H1 (cell line): ENCODE data around the gene DSTN. TPM values are rescaled to one million over a fixed set of nuclear protein-coding genes. Genes with fewer than 3 reads are reported as not detected.

Source experiments
- CTCF ChIA-PET: fragments of 300-600 bp; sonication (Branson Sonifier 250); formaldehyde crosslinking; loops from one replicate; lab custom pipeline; 2021; ENCODE audit not compliant: partially characterized antibody; lab: Charles Lee
- POLR2A ChIA-PET: fragments of 300-600 bp; sonication (Branson Sonifier 250); formaldehyde crosslinking; loops from one replicate; lab custom pipeline; 2021; ENCODE audit warnings: inconsistent platforms; ENCODE audit not compliant: partially characterized antibody; lab: Charles Lee
- DNase-seq, 2 experiments: peaks; one replicate each; pipeline versions ENCODE4 v3.0.0 to v3.0.0-alpha.2; 2010 to 2022; ENCODE audit warnings: low spot score in 2 of 2, low read depth in 1 of 2, mixed read lengths in 1 of 2
- FAIRE-seq: peaks from 2 replicates; lab custom pipeline; 2011; peaks lifted over from hg19 to GRCh38; lab: Jason Lieb, UNC
- H2AFZ ChIP-seq: 2 replicates; pipeline ENCODE4 v1.8.1; 2012; ENCODE audit warnings: low read length, inconsistent platforms
- H2AK5ac ChIP-seq: 2 replicates; pipeline ENCODE4 v1.6.1; 2013; ENCODE audit warnings: low read depth, low read length
- H2BK120ac ChIP-seq: replicated peaks from 2 replicates; pipeline ENCODE3; 2013; ENCODE audit warnings: low read depth, low read length, inconsistent platforms
- H2BK12ac ChIP-seq: 2 replicates; pipeline ENCODE4 v1.6.1; 2013; ENCODE audit warnings: low read depth, low read length
- H2BK15ac ChIP-seq: 2 replicates; pipeline ENCODE4 v1.6.1; 2013; ENCODE audit warnings: low read length
- H2BK20ac ChIP-seq: 2 replicates; pipeline ENCODE4 v1.6.1; 2013; ENCODE audit warnings: low read length
- H2BK5ac ChIP-seq: 2 replicates; pipeline ENCODE4 v1.6.1; 2013; ENCODE audit warnings: low read depth, low read length
- H3K14ac ChIP-seq: 2 replicates; pipeline ENCODE4 v1.6.1; 2013; ENCODE audit warnings: inconsistent platforms; ENCODE audit not compliant: insufficient read length
- H3K18ac ChIP-seq: 2 replicates; pipeline ENCODE4 v1.6.1; 2013; ENCODE audit warnings: low read length; ENCODE audit errors: extremely low read depth
- H3K23ac ChIP-seq: 2 replicates; pipeline ENCODE4 v1.6.1; 2013; ENCODE audit warnings: inconsistent platforms; ENCODE audit not compliant: insufficient read length
- H3K23me2 ChIP-seq: 2 replicates; pipeline ENCODE4 v1.6.1; 2013; ENCODE audit warnings: low read depth, low read length
- H3K27ac ChIP-seq: 2 replicates; pipeline ENCODE4 v1.6.1; 2011; ENCODE audit warnings: low read depth, low read length, inconsistent platforms
- H3K27me3 ChIP-seq, 4 experiments: replicated peaks in 1 of 4; 1 replicate in 1 of 4; 2 replicates in 3 of 4; pipeline versions ENCODE4 v1.6.1 to v1.8.1; 2011 to 2013; ENCODE audit warnings: low read length in 3 of 4, mild to moderate bottlenecking in 3 of 4, inconsistent platforms in 2 of 4, mixed read lengths in 2 of 4, moderate library complexity in 1 of 4; ENCODE audit not compliant: control insufficient read depth in 3 of 4, insufficient read depth in 3 of 4; ENCODE audit errors: extremely low read depth in 1 of 4
- H3K36me3 ChIP-seq, 4 experiments: 2 replicates each; pipeline versions ENCODE4 v1.6.1 to v1.8.1; 2011 to 2013; ENCODE audit warnings: mild to moderate bottlenecking in 4 of 4, low read length in 3 of 4, moderate library complexity in 2 of 4, control low read depth in 1 of 4, inconsistent platforms in 1 of 4; ENCODE audit not compliant: insufficient read depth in 4 of 4, control insufficient read depth in 2 of 4
- H3K4ac ChIP-seq: replicated peaks from 2 replicates; pipeline ENCODE3; 2013; ENCODE audit warnings: low read length, low read depth, mixed read lengths, inconsistent platforms; ENCODE audit not compliant: insufficient read length
- H3K4me1 ChIP-seq, 4 experiments: replicated peaks in 1 of 4; 1 replicate in 1 of 4; 2 replicates in 3 of 4; pipeline versions ENCODE4 v1.6.1 to v1.8.1; 2011 to 2013; ENCODE audit warnings: low read length in 3 of 4, inconsistent platforms in 2 of 4, mixed read lengths in 1 of 4; ENCODE audit not compliant: insufficient read depth in 4 of 4, control insufficient read depth in 3 of 4
- H3K4me2 ChIP-seq, 2 experiments: 2 replicates each; pipeline versions ENCODE4 v1.6.1 to v1.8.1; 2011 to 2013; ENCODE audit warnings: low read depth in 2 of 2, low read length in 2 of 2, control low read depth in 1 of 2, inconsistent platforms in 1 of 2, mild to moderate bottlenecking in 1 of 2; ENCODE audit not compliant: insufficient read depth in 1 of 2
- H3K4me3 ChIP-seq, 4 experiments: fragments of 200-600, 300-600 bp in 1 of 4; sonication (generic), shearing (Covaris generic), sonication (Bioruptor Twin) in 1 of 4; 2 replicates each; pipeline versions ENCODE4 v1.5.1 to v1.8.1; 2011 to 2016; ENCODE audit warnings: low read length in 4 of 4, low read depth in 3 of 4, control low read depth in 2 of 4, inconsistent platforms in 2 of 4, mild to moderate bottlenecking in 2 of 4, mixed read lengths in 1 of 4, moderate library complexity in 1 of 4; ENCODE audit not compliant: insufficient read depth in 2 of 4; ENCODE audit errors: extremely low read depth in 1 of 4
- H3K56ac ChIP-seq: replicated peaks from 2 replicates; pipeline ENCODE3; 2013; ENCODE audit warnings: low read depth, mild to moderate bottlenecking, mixed read lengths, low read length, inconsistent platforms; ENCODE audit not compliant: insufficient read length
- H3K79me1 ChIP-seq: 2 replicates; pipeline ENCODE4 v1.6.1; 2013; ENCODE audit warnings: low read depth, low read length, control low read depth
- H3K79me2 ChIP-seq, 2 experiments: 2 replicates each; pipeline versions ENCODE4 v1.6.1 to v1.8.1; 2012 to 2013; ENCODE audit warnings: low read length in 2 of 2, mild to moderate bottlenecking in 2 of 2, inconsistent platforms in 1 of 2; ENCODE audit not compliant: insufficient read depth in 2 of 2, control insufficient read depth in 1 of 2
- H3K9ac ChIP-seq, 4 experiments: replicated peaks in 1 of 4; 1 replicate in 1 of 4; 2 replicates in 3 of 4; pipeline versions ENCODE4 v1.6.1 to v1.8.1; 2011 to 2013; ENCODE audit warnings: low read depth in 3 of 4, low read length in 3 of 4, control low read depth in 2 of 4, mild to moderate bottlenecking in 2 of 4, moderate library complexity in 2 of 4, inconsistent platforms in 1 of 4; ENCODE audit errors: extremely low read depth in 1 of 4
- H3K9me3 ChIP-seq, 2 experiments: 2 replicates each; pipeline versions ENCODE4 v1.6.1 to v1.8.1; 2012 to 2013; ENCODE audit warnings: mild to moderate bottlenecking in 2 of 2, moderate library complexity in 2 of 2, control low read depth in 1 of 2, inconsistent platforms in 1 of 2, low read depth in 1 of 2, low read length in 1 of 2, mixed read lengths in 1 of 2; ENCODE audit not compliant: insufficient read depth in 2 of 2
- H4K20me1 ChIP-seq, 2 experiments: replicated peaks in 1 of 2; 2 replicates each; pipeline versions ENCODE3 to v1.8.1; 2011 to 2013; ENCODE audit warnings: inconsistent platforms in 2 of 2, low read length in 2 of 2, mild to moderate bottlenecking in 1 of 2; ENCODE audit not compliant: insufficient read depth in 2 of 2, control insufficient read depth in 1 of 2
- H4K5ac ChIP-seq: 2 replicates; pipeline ENCODE4 v1.6.1; 2013; ENCODE audit warnings: low read length, low read depth, mixed read lengths, inconsistent platforms; ENCODE audit not compliant: insufficient read length
- H4K8ac ChIP-seq: 2 replicates; pipeline ENCODE4 v1.8.0; 2013; ENCODE audit warnings: mild to moderate bottlenecking, moderate library complexity, low read length, inconsistent platforms; ENCODE audit not compliant: insufficient read depth; ENCODE audit errors: extremely low read depth
- H4K91ac ChIP-seq: replicated peaks from 2 replicates; pipeline ENCODE3; 2013; ENCODE audit warnings: low read length, mixed read lengths, inconsistent platforms; ENCODE audit not compliant: insufficient read length
- BACH1 ChIP-seq: IDR thresholded peaks from 2 replicates; pipeline ENCODE4 v1.6.1; 2012; ENCODE audit warnings: low read length, improper control_type of control experiment
- EGR1 ChIP-seq: IDR thresholded peaks from 2 replicates; pipeline ENCODE4 v1.6.1; 2011; ENCODE audit warnings: low read depth, low read length, borderline replicate concordance
- MAFK ChIP-seq: IDR thresholded peaks from 2 replicates; pipeline ENCODE4 v1.6.1; 2012; ENCODE audit warnings: low read depth, mild to moderate bottlenecking, improper control_type of control experiment, low read length
- SIX5 ChIP-seq: IDR thresholded peaks from 2 replicates; pipeline ENCODE4 v1.6.1; 2011; ENCODE audit warnings: mild to moderate bottlenecking, low read depth, low read length
- WGBS, 2 experiments: shearing (Covaris generic) in 1 of 2; methylation state at CpG; one replicate each; pipeline versions ENCODE4 v1.1.6 to v1.1.7; 2013 to 2015; ENCODE audit warnings: low lambda C conversion rate in 2 of 2, mixed read lengths in 2 of 2, inconsistent platforms in 1 of 2, low coverage in 1 of 2, missing lambda C conversion rate in 1 of 2; ENCODE audit not compliant: insufficient replicate concordance in 2 of 2, insufficient coverage in 1 of 2, insufficient read length in 1 of 2; ENCODE audit errors: extremely low coverage in 1 of 2, missing lambda C conversion rate in 1 of 2; 5-methylcytosine and 5-hydroxymethylcytosine counted together
- polyA plus RNA-seq, 7 experiments: library from polyadenylated mRNA; depleted of rRNA in 3 of 7; stranded (reverse) in 5 of 7; unstranded in 2 of 7; fragments of >200 nt in 5 of 7; fragments of 200-250 nt in 2 of 7; gene quantifications; 1 replicate in 5 of 7; 2 replicates in 1 of 7; 4 replicates in 1 of 7; pipeline versions ENCODE4 v1.2.1 to v1.2.3, GENCODE V29; 2011 to 2013; ENCODE audit warnings: missing spikeins in 2 of 7, mixed read lengths in 2 of 7
- total RNA-seq: library from RNA; stranded (reverse); fragmentation: NEBNext Ultra II Directional; extraction: Animal tissue kit (Norgen Biotek cat#: 25700); gene quantifications from 2 replicates; pipeline ENCODE4 v1.2.1, GENCODE V29; 2021

Gene DSTN
- total and polyA plus RNA-seq, 2 of the 8 experiments (the other 6 are each of a cell fraction or from before 2014, with no cell fraction given): 43.3 to 208 TPM

GRCh38 chr20:17583126-17583525 is 13.3 kb downstream of the DSTN start:
- Histone ChIP-seq H4K20me1 (peaks cover 0 to 1% of the 10 kb centered on the region in 2 experiments), H2BK20ac (no peak overlapping the region), H2BK120ac (no peak overlapping the region), H3K36me3 (no peaks in the 10 kb centered on the region), H3K27me3 (no peaks in the 10 kb centered on the region), H3K14ac (no peak overlapping the region), H3K18ac (no peak overlapping the region), H4K91ac (no peak overlapping the region), H3K56ac (no peak overlapping the region), H3K4me2 (no peak overlapping the region), H2AFZ (no peak overlapping the region), H3K27ac (no peak overlapping the region), H3K79me1 (peaks cover 11% of the 10 kb centered on the region), H2BK15ac (no peak overlapping the region), H2BK12ac (no peak overlapping the region), H3K4ac (no peak overlapping the region), H2BK5ac (no peak overlapping the region), H3K79me2 (peaks cover 6 to 96% of the 10 kb centered on the region in 2 experiments; a peak in 3 of 4 replicates), H3K23ac (no peak overlapping the region), H2AK5ac (no peak overlapping the region), H3K9ac (no peak overlapping the region), H3K23me2 (no peaks in the 10 kb centered on the region; the same call in 1 of the 2 replicates), H4K5ac (no peak overlapping the region), H3K9me3 (no peaks in the 10 kb centered on the region), H3K4me3 (no peak overlapping the region), H3K4me1 (peaks cover 0 to 3% (median 0%) of the 10 kb centered on the region in 4 experiments; a peak in 2 of 7 replicates), H4K8ac (no peak overlapping the region)
- POLR2A ChIA-PET: interaction anchor here (0.7 to 2.4 kb wide), 4 partner anchors 9 to 144 kb away, joined by 3 to 17 read pairs (median 5); partner anchors contain the start of gene DSTN
- DNase-seq (no peak), FAIRE-seq (no peak)
- CTCF ChIA-PET: interaction anchor here (0.6 to 3.5 kb wide), 3 partner anchors 11 to 74 kb away, joined by 3 to 15 read pairs (median 3); no protein-coding TSS in a partner anchor
- WGBS, 2 experiments: 93% methylated on average over 3 of the region's 3 CpGs; no CpG with 5 or more reads in 1 of the 2 experiments
- no peak for TF ChIP-seq EGR1
- peak; percentile 43 for TF ChIP-seq MAFK
- TF ChIP-seq SIX5: no peak
- TF ChIP-seq BACH1: peak; percentile 68
